Measurements from ENCODE around the gene MRPL48.
"Not testable (repeated sequence)": the region's sequence is repeated elsewhere in the genome, so short reads cannot be mapped to it uniquely, and the experiment has no call there.

MRPL48 gene

GRCh38 chr11:73779084-73779902 lies 8.4 kb upstream of the MRPL48 start:
- Histone ChIP-seq H3K4me3 (ENCODE audit: low read length in 2 of 2) (peak overlapping the region; percentile 84 to 91), H3K36me3 (ENCODE audit: control insufficient read depth in 2 of 2, insufficient read depth in 2 of 2, low read length in 2 of 2) (no peaks in the 10 kb centered on the region), H3K27me3 (ENCODE audit: control insufficient read depth in 1 of 2, insufficient read depth in 2 of 2, low read length in 2 of 2) (no peaks in the 10 kb centered on the region), H3K4me1 (ENCODE audit: control insufficient read depth, insufficient read depth, low read length) (no peaks in the 10 kb centered on the region), H3K9ac (ENCODE audit: low read length in 2 of 2) (peak overlapping the region; percentile 82 to 97), H3K27ac (ENCODE audit: low read length) (peak overlapping the region; percentile 93), H3K9me3 (ENCODE audit: control insufficient read depth in 2 of 2, low read length in 2 of 2) (no peaks in the 10 kb centered on the region)

GRCh38 chr11:73781303-73781702 lies 6.4 kb upstream of the MRPL48 start:
- Histone ChIP-seq H3K9me3 (ENCODE audit: control insufficient read depth in 2 of 2, low read length in 2 of 2) (no peaks in the 10 kb centered on the region), H3K27me3 (ENCODE audit: control insufficient read depth in 1 of 2, insufficient read depth in 2 of 2, low read length in 2 of 2) (no peaks in the 10 kb centered on the region), H3K4me3 (ENCODE audit: low read length in 2 of 2) (no peak overlapping the region), H3K27ac (ENCODE audit: low read length) (no peak overlapping the region), H3K4me1 (ENCODE audit: control insufficient read depth, insufficient read depth, low read length) (no peaks in the 10 kb centered on the region), H3K36me3 (ENCODE audit: control insufficient read depth in 2 of 2, insufficient read depth in 2 of 2, low read length in 2 of 2) (no peaks in the 10 kb centered on the region), H3K9ac (ENCODE audit: low read length in 2 of 2) (no peak overlapping the region)

- Histone ChIP-seq H3K4me1 (ENCODE audit: control insufficient read depth, insufficient read depth, low read length) (no peaks in the 10 kb centered on the region), H3K27ac (ENCODE audit: low read length) (no peak overlapping the region)
Measured at GRCh38 chr11:73783483-73784020, 4.1 kb upstream of the MRPL48 start.

GRCh38 chr11:73784080-73784634 lies 3.5 kb upstream of the MRPL48 start:
- Histone ChIP-seq H3K4me3 (ENCODE audit: low read length in 2 of 2) (no peak overlapping the region), H3K4me1 (ENCODE audit: control insufficient read depth, insufficient read depth, low read length) (no peaks in the 10 kb centered on the region), H3K27ac (ENCODE audit: low read length) (no peak overlapping the region), H3K36me3 (ENCODE audit: control insufficient read depth in 2 of 2, insufficient read depth in 2 of 2, low read length in 2 of 2) (no peaks in the 10 kb centered on the region), H3K9me3 (ENCODE audit: control insufficient read depth in 2 of 2, low read length in 2 of 2) (no peaks in the 10 kb centered on the region), H3K9ac (ENCODE audit: low read length in 2 of 2) (no peak overlapping the region), H3K27me3 (ENCODE audit: control insufficient read depth in 1 of 2, insufficient read depth in 2 of 2, low read length in 2 of 2) (no peaks in the 10 kb centered on the region)

More at GRCh38 chr11:73783483-73784020, 4.1 kb upstream of the MRPL48 start:
- no peaks in the 10 kb centered on the region for H3K27me3 ChIP-seq (ENCODE audit: control insufficient read depth in 1 of 2, insufficient read depth in 2 of 2, low read length in 2 of 2)
- H3K4me3 ChIP-seq (ENCODE audit: low read length in 2 of 2): no peak overlapping the region
- no peak overlapping the region for H3K9ac ChIP-seq (ENCODE audit: low read length in 2 of 2)
- no peaks in the 10 kb centered on the region for H3K36me3 ChIP-seq (ENCODE audit: control insufficient read depth in 2 of 2, insufficient read depth in 2 of 2, low read length in 2 of 2)
- H3K9me3 ChIP-seq (ENCODE audit: control insufficient read depth in 2 of 2, low read length in 2 of 2): no peaks in the 10 kb centered on the region

GRCh38 chr11:73784734-73785133 lies 2.9 kb upstream of the MRPL48 start:
- H3K4me1 ChIP-seq (ENCODE audit: control insufficient read depth, insufficient read depth, low read length): no peaks in the 10 kb centered on the region
- no peaks in the 10 kb centered on the region for H3K36me3 ChIP-seq (ENCODE audit: control insufficient read depth in 2 of 2, insufficient read depth in 2 of 2, low read length in 2 of 2)
- H3K4me3 ChIP-seq (ENCODE audit: low read length in 2 of 2): no peak overlapping the region
- no peaks in the 10 kb centered on the region for H3K9me3 ChIP-seq (ENCODE audit: control insufficient read depth in 2 of 2, low read length in 2 of 2)
- H3K27me3 ChIP-seq (ENCODE audit: control insufficient read depth in 1 of 2, insufficient read depth in 2 of 2, low read length in 2 of 2): no peaks in the 10 kb centered on the region
- H3K27ac ChIP-seq (ENCODE audit: low read length): no peak overlapping the region
- H3K9ac ChIP-seq (ENCODE audit: low read length in 2 of 2): no peak overlapping the region

- H3K9ac ChIP-seq (ENCODE audit: low read length in 2 of 2); H3K36me3 ChIP-seq (ENCODE audit: control insufficient read depth in 2 of 2, insufficient read depth in 2 of 2, low read length in 2 of 2); H3K4me3 ChIP-seq (ENCODE audit: low read length in 2 of 2); H3K4me1 ChIP-seq (ENCODE audit: control insufficient read depth, insufficient read depth, low read length); H3K27ac ChIP-seq (ENCODE audit: low read length); H3K9me3 ChIP-seq (ENCODE audit: control insufficient read depth in 2 of 2, low read length in 2 of 2); H3K27me3 ChIP-seq (ENCODE audit: control insufficient read depth in 1 of 2, insufficient read depth in 2 of 2, low read length in 2 of 2): not testable (repeated sequence)
Measured at GRCh38 chr11:73785467-73785866, 2.2 kb upstream of the MRPL48 start.

- Histone ChIP-seq H3K4me3 (ENCODE audit: low read length in 2 of 2) (peak overlapping the region; percentile 69 to 92), H3K9ac (ENCODE audit: low read length in 2 of 2) (peak overlapping the region; percentile 67 to 83), H3K27ac (ENCODE audit: low read length) (peak overlapping the region; percentile 82), H3K27me3 (ENCODE audit: control insufficient read depth in 1 of 2, insufficient read depth in 2 of 2, low read length in 2 of 2) (no peaks in the 10 kb centered on the region), H3K4me1 (ENCODE audit: control insufficient read depth, insufficient read depth, low read length) (no peaks in the 10 kb centered on the region), H3K9me3 (ENCODE audit: control insufficient read depth in 2 of 2, low read length in 2 of 2) (no peaks in the 10 kb centered on the region), H3K36me3 (ENCODE audit: control insufficient read depth in 2 of 2, insufficient read depth in 2 of 2, low read length in 2 of 2) (no peaks in the 10 kb centered on the region)
Measured at GRCh38 chr11:73787051-73787642, 527 bp upstream of the MRPL48 start.

- no peak overlapping the region for H3K9ac ChIP-seq (ENCODE audit: low read length in 2 of 2)
- H3K36me3 ChIP-seq (ENCODE audit: control insufficient read depth in 2 of 2, insufficient read depth in 2 of 2, low read length in 2 of 2): no peaks in the 10 kb centered on the region
- H3K4me1 ChIP-seq (ENCODE audit: control insufficient read depth, insufficient read depth, low read length): no peaks in the 10 kb centered on the region
- H3K27me3 ChIP-seq (ENCODE audit: control insufficient read depth in 1 of 2, insufficient read depth in 2 of 2, low read length in 2 of 2): no peaks in the 10 kb centered on the region
- H3K9me3 ChIP-seq (ENCODE audit: control insufficient read depth in 2 of 2, low read length in 2 of 2): no peaks in the 10 kb centered on the region
- no peak overlapping the region for H3K4me3 ChIP-seq (ENCODE audit: low read length in 2 of 2)
- H3K27ac ChIP-seq (ENCODE audit: low read length): peak overlapping the region; percentile 82
Measured at GRCh38 chr11:73789279-73789670, 1.6 kb downstream of the MRPL48 start.

- Histone ChIP-seq H3K9ac (ENCODE audit: low read length in 2 of 2) (no peak overlapping the region), H3K4me1 (ENCODE audit: control insufficient read depth, insufficient read depth, low read length) (no peaks in the 10 kb centered on the region), H3K36me3 (ENCODE audit: control insufficient read depth in 2 of 2, insufficient read depth in 2 of 2, low read length in 2 of 2) (peaks cover 0 to 2% of the 10 kb centered on the region in 2 donors), H3K27ac (ENCODE audit: low read length) (no peak overlapping the region), H3K4me3 (ENCODE audit: low read length in 2 of 2) (no peak overlapping the region), H3K9me3 (ENCODE audit: control insufficient read depth in 2 of 2, low read length in 2 of 2) (no peaks in the 10 kb centered on the region), H3K27me3 (ENCODE audit: control insufficient read depth in 1 of 2, insufficient read depth in 2 of 2, low read length in 2 of 2) (no peaks in the 10 kb centered on the region)
Measured at GRCh38 chr11:73792584-73792983, 4.9 kb downstream of the MRPL48 start.

GRCh38 chr11:73795925-73796632 lies 8.4 kb downstream of the MRPL48 start:
- Histone ChIP-seq H3K4me1 (ENCODE audit: control insufficient read depth, insufficient read depth, low read length) (no peaks in the 10 kb centered on the region), H3K27me3 (ENCODE audit: control insufficient read depth in 1 of 2, insufficient read depth in 2 of 2, low read length in 2 of 2) (no peaks in the 10 kb centered on the region), H3K9me3 (ENCODE audit: control insufficient read depth in 2 of 2, low read length in 2 of 2) (no peaks in the 10 kb centered on the region), H3K27ac (ENCODE audit: low read length) (no peak overlapping the region), H3K4me3 (ENCODE audit: low read length in 2 of 2) (no peak overlapping the region), H3K9ac (ENCODE audit: low read length in 2 of 2) (no peak overlapping the region), H3K36me3 (ENCODE audit: control insufficient read depth in 2 of 2, insufficient read depth in 2 of 2, low read length in 2 of 2) (peaks cover 0 to 2% of the 10 kb centered on the region in 2 donors)
